Measurements from ENCODE around the gene RNF217.

GRCh38 chr6:125002406-125002741 is 40.1 kb downstream of the RNF217 start:
- TF ChIP-seq, protein P1, sequence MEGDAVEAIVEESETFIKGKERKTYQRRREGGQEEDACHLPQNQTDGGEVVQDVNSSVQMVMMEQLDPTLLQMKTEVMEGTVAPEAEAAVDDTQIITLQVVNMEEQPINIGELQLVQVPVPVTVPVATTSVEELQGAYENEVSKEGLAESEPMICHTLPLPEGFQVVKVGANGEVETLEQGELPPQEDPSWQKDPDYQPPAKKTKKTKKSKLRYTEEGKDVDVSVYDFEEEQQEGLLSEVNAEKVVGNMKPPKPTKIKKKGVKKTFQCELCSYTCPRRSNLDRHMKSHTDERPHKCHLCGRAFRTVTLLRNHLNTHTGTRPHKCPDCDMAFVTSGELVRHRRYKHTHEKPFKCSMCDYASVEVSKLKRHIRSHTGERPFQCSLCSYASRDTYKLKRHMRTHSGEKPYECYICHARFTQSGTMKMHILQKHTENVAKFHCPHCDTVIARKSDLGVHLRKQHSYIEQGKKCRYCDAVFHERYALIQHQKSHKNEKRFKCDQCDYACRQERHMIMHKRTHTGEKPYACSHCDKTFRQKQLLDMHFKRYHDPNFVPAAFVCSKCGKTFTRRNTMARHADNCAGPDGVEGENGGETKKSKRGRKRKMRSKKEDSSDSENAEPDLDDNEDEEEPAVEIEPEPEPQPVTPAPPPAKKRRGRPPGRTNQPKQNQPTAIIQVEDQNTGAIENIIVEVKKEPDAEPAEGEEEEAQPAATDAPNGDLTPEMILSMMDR (IDR thresholded peaks at IDR 0.05), result no peak
- no peak for TF ChIP-seq POLR2AphosphoS5 (IDR thresholded peaks at IDR 0.05)

All from transverse colon (tissue), 4 donors.